Upper lobe of right lung (tissue), 1 donor: ENCODE data around the gene ADAMTS4. TPM values are rescaled to one million over a fixed set of nuclear protein-coding genes. Genes with fewer than 3 reads are reported as not detected.
"Not testable (repeated sequence)": the region's sequence is repeated elsewhere in the genome, so short reads cannot be mapped to it uniquely, and the experiment has no call there.

Experiments
- ATAC-seq: fragments of 200-7000 bp; cut with Tn5 transposase; one replicate; pipeline ENCODE4 v1.9.1; 2020; ENCODE audit warnings: mild to moderate bottlenecking, moderate library complexity
- DNase-seq: peaks from one replicate; pipeline ENCODE4 v3.0.0-alpha.2; 2020
- H3K27ac ChIP-seq: fragments of 200-600 bp; one replicate; pipeline ENCODE4 v1.8.0; 2022
- H3K27me3 ChIP-seq: fragments of 200-600 bp; one replicate; pipeline ENCODE4 v1.8.0; 2022; ENCODE audit warnings: mild to moderate bottlenecking
- H3K36me3 ChIP-seq: fragments of 200-600 bp; one replicate; pipeline ENCODE4 v1.8.0; 2022
- H3K4me1 ChIP-seq: fragments of 200-600 bp; one replicate; pipeline ENCODE4 v1.8.0; 2022
- H3K4me3 ChIP-seq: fragments of 200-600 bp; one replicate; pipeline ENCODE4 v1.8.0; 2022; ENCODE audit warnings: mild to moderate bottlenecking
- H3K9me3 ChIP-seq: fragments of 200-600 bp; one replicate; pipeline ENCODE4 v1.8.0; 2022
- CTCF ChIP-seq: fragments of 200-600 bp; IDR thresholded peaks from one replicate; pipeline ENCODE4 v1.8.0; 2022; ENCODE audit warnings: antibody characterized with exemption
- intact Hi-C: fragments of 100-400 bp; cut with DNase I; formaldehyde crosslinking; loops from one replicate; pipeline ENCODE4 v1.11.0; 2022
- total RNA-seq: library from RNA; stranded (reverse); fragmentation: NEBNext Ultra II Directional; extraction: Animal tissue kit (Norgen Biotek cat#: 25700); gene quantifications from one replicate; pipeline ENCODE4 v1.2.1, GENCODE V29; 2021
- donor health status: DM: no; HTN: yes; CAD: no; lungs with severe emphysema.

The ADAMTS4 gene
- total RNA-seq, 1 donor from 2014 or later = 7.8 TPM

- Histone ChIP-seq H3K27me3 (no peaks in the 10 kb centered on the region), H3K9me3 (no peaks in the 10 kb centered on the region), H3K4me3 (peak overlapping the region; percentile 28), H3K4me1 (peaks cover 21% of the 10 kb centered on the region), H3K36me3 (peaks cover 22% of the 10 kb centered on the region), H3K27ac (peak overlapping the region; percentile 37)
- intact Hi-C loops = loop anchor here (10.0 kb wide), 1 partner anchor 157 kb away; no protein-coding TSS in a partner anchor
- peak; percentile 90 for DNase-seq
- TF ChIP-seq CTCF = peak; percentile 93
- peak; percentile 77 for ATAC-seq
Observed at GRCh38 chr1:161227196-161227871, 28.5 kb upstream of the ADAMTS4 start.

- no peak for TF ChIP-seq CTCF
- intact Hi-C loops = loop anchor here (10.0 kb wide), 1 partner anchor 158 kb away; no protein-coding TSS in a partner anchor
- no peak for ATAC-seq
- H3K27me3 ChIP-seq = no peaks in the 10 kb centered on the region
- peaks cover 22% of the 10 kb centered on the region for H3K36me3 ChIP-seq
- H3K27ac ChIP-seq = no peak overlapping the region
- peak overlapping the region; percentile 75 for H3K4me3 ChIP-seq
- DNase-seq = no peak
- peaks cover 21% of the 10 kb centered on the region for H3K4me1 ChIP-seq
- H3K9me3 ChIP-seq = no peaks in the 10 kb centered on the region
Observed at GRCh38 chr1:161226759-161227158, 27.9 kb upstream of the ADAMTS4 start.

- H3K27me3 ChIP-seq = no peaks in the 10 kb centered on the region
- peak overlapping the region; percentile 47 for H3K27ac ChIP-seq
- peaks cover 21% of the 10 kb centered on the region for H3K4me1 ChIP-seq
- peaks cover 22% of the 10 kb centered on the region for H3K36me3 ChIP-seq
- TF ChIP-seq CTCF = no peak
- H3K4me3 ChIP-seq = peak overlapping the region; percentile 75
- no peaks in the 10 kb centered on the region for H3K9me3 ChIP-seq
- DNase-seq (no peak), ATAC-seq (no peak)
- intact Hi-C loops = loop anchor here (10.0 kb wide), 1 partner anchor 158 kb away; no protein-coding TSS in a partner anchor
Observed at GRCh38 chr1:161226320-161226711, 27.5 kb upstream of the ADAMTS4 start.

- no peaks in the 10 kb centered on the region for H3K9me3 ChIP-seq
- intact Hi-C loops = loop anchor here (10.0 kb wide), 1 partner anchor 159 kb away; no protein-coding TSS in a partner anchor
- peak; percentile 55 for TF ChIP-seq CTCF
- peaks cover 22% of the 10 kb centered on the region for H3K36me3 ChIP-seq
- peaks cover 21% of the 10 kb centered on the region for H3K4me1 ChIP-seq
- H3K4me3 ChIP-seq = peak within 1 kb of the TSS; percentile 75
- no peaks in the 10 kb centered on the region for H3K27me3 ChIP-seq
- peak; percentile 91 for DNase-seq
- peak; percentile 94 for ATAC-seq
- H3K27ac ChIP-seq = peak within 1 kb of the TSS; percentile 66
Observed at GRCh38 chr1:161225534-161226319, 26.9 kb upstream of the ADAMTS4 start, which contains the start of gene TOMM40L. TSS of gene TOMM40L (plus strand) at chr1:161226060. CDS start at chr1:161226490, 430 bp downstream.

GRCh38 chr1:161225178-161225533 is 26.3 kb upstream of the ADAMTS4 start:
- ATAC-seq (no peak), DNase-seq (no peak)

GRCh38 chr1:161224695-161225087 is 25.8 kb upstream of the ADAMTS4 start:
- peaks cover 19% of the 10 kb centered on the region for H3K36me3 ChIP-seq
- H3K4me3 ChIP-seq, H3K9me3 ChIP-seq, H3K27me3 ChIP-seq, DNase-seq, ATAC-seq, H3K27ac ChIP-seq: not testable (repeated sequence)
- H3K4me1 ChIP-seq = peaks cover 21% of the 10 kb centered on the region
- intact Hi-C loops = loop anchor here (10.0 kb wide), 1 partner anchor 160 kb away; no protein-coding TSS in a partner anchor

More at GRCh38 chr1:161225178-161225533, 26.3 kb upstream of the ADAMTS4 start:
- Histone ChIP-seq H3K27ac (peak overlapping the region; percentile 66), H3K27me3 (no peaks in the 10 kb centered on the region), H3K4me3 (no peak overlapping the region), H3K9me3 (no peaks in the 10 kb centered on the region), H3K36me3 (peaks cover 22% of the 10 kb centered on the region), H3K4me1 (peaks cover 21% of the 10 kb centered on the region)
- intact Hi-C loops = loop anchor here (10.0 kb wide), 1 partner anchor 160 kb away; no protein-coding TSS in a partner anchor
- no peak for TF ChIP-seq CTCF
